Measurements from ENCODE around the gene ADD2. TPM values are rescaled to one million over a fixed set of nuclear protein-coding genes. Genes with fewer than 3 reads are reported as not detected.

ADD2 gene
- total RNA-seq, 4 donors from 2014 or later, result 0.42 to 2.4 (median 1.3) TPM

DNA sequence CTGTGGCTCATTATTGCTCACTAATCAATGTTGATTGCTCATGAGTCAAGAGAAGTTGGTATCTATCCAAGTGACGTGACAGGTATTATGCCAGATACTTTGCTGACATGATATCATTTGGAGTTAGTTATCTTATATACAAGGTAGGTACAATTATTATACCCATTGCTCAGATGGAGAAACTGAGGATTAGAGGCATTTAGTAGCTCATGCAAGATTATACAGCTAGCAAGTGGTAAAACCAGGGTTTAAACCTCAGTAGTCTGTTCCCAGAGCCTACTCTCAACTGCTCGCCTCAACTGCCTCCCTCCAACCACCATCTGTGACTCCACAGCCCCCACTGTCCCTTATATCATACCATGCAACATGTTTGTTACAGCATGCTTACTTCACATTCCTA is 16.3 kb upstream of the ADD2 start:
- Histone ChIP-seq H3K9me3 (no peaks in the 10 kb centered on the region), H3K36me3 (no peaks in the 10 kb centered on the region), H3K27me3 (peaks cover 0 to 38% (median 0%) of the 10 kb centered on the region in 4 donors), H3K4me1 (peaks cover 0 to 6% (median 0%) of the 10 kb centered on the region in 3 donors), H3K27ac (no peak overlapping the region), H3K4me3 (no peak overlapping the region)
- 64 to 79% methylated on average over 2 of the region's 2 CpGs for WGBS, 2 donors
- intact Hi-C loops (cut with DNase I), result no loop called here
- DNase-seq, result no peak
- no peak for TF ChIP-seq POLR2A (IDR thresholded peaks at IDR 0.05)
- TF ChIP-seq, protein P1, sequence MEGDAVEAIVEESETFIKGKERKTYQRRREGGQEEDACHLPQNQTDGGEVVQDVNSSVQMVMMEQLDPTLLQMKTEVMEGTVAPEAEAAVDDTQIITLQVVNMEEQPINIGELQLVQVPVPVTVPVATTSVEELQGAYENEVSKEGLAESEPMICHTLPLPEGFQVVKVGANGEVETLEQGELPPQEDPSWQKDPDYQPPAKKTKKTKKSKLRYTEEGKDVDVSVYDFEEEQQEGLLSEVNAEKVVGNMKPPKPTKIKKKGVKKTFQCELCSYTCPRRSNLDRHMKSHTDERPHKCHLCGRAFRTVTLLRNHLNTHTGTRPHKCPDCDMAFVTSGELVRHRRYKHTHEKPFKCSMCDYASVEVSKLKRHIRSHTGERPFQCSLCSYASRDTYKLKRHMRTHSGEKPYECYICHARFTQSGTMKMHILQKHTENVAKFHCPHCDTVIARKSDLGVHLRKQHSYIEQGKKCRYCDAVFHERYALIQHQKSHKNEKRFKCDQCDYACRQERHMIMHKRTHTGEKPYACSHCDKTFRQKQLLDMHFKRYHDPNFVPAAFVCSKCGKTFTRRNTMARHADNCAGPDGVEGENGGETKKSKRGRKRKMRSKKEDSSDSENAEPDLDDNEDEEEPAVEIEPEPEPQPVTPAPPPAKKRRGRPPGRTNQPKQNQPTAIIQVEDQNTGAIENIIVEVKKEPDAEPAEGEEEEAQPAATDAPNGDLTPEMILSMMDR (IDR thresholded peaks at IDR 0.05), result no peak

- intact Hi-C loops (cut with DNase I), result no loop called here
- 54 to 68% methylated on average over 8 of the region's 8 CpGs for WGBS, 2 donors
- H3K36me3 ChIP-seq, result no peaks in the 10 kb centered on the region
- H3K27me3 ChIP-seq, result peaks cover 0 to 25% (median 0%) of the 10 kb centered on the region in 4 donors
- no peak for TF ChIP-seq POLR2A (IDR thresholded peaks at IDR 0.05)
- TF ChIP-seq, protein P1 (IDR thresholded peaks at IDR 0.05), result no peak
- no peaks in the 10 kb centered on the region for H3K9me3 ChIP-seq
- H3K4me1 ChIP-seq, result peaks cover 0 to 5% (median 0%) of the 10 kb centered on the region in 3 donors
- no peak for DNase-seq
- H3K27ac ChIP-seq, result no peak overlapping the region
- H3K4me3 ChIP-seq, result no peak overlapping the region
These were observed 12.0 kb upstream of the ADD2 start for GRCh38 chr2:70779911-70780545.

DNA sequence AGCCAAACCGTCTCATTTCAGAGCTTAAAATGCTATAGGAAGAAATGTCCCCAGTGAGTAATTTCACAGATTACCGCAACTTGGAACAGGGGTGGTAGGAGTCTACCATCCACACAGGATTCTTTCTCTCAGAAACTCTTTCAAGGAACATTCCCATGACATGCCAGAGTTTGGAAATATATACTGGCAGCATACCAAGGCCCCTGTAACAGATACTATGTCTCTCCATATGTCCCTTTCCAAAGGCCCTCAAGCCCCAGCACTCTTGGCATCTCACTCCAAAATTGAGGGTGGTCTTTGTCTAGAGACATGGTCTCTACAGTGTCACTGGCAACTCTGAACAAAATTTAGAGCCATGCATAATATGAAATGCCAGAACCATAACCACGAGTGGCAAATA is 11.5 kb upstream of the ADD2 start:
- TF ChIP-seq POLR2A (IDR thresholded peaks at IDR 0.05), result no peak
- TF ChIP-seq, protein P1 (IDR thresholded peaks at IDR 0.05), result no peak
- Histone ChIP-seq H3K4me3 (no peak overlapping the region), H3K27ac (no peak overlapping the region), H3K9me3 (no peaks in the 10 kb centered on the region), H3K27me3 (peaks cover 0 to 30% (median 0%) of the 10 kb centered on the region in 4 donors), H3K36me3 (no peaks in the 10 kb centered on the region), H3K4me1 (peaks cover 0 to 5% (median 0%) of the 10 kb centered on the region in 3 donors)
- WGBS, 2 donors, result 82 to 86% methylated on average over 1 to 3 of the region's 3 CpGs
- intact Hi-C loops (cut with DNase I), result no loop called here
- no peak for DNase-seq

DNA sequence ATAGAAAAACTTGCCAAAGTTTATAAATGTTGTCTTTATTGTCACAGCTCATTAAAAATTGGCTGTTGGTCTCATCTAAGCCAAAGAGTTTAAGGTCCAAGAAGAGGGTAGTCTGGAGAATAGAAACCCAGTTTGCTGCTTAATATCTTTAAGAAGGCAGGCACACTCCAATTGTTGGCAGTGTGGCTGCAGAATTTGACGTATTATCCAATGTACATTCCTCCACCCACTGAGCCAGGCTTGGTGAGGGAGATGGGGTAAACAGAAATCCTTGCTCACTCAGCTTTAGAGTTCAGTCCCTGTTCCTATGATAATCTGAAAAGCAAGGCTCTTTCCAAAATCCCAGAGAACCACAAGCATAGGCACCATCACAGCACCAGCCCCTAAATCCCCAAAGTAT is 10.7 kb upstream of the ADD2 start:
- Histone ChIP-seq H3K9me3 (no peaks in the 10 kb centered on the region), H3K36me3 (no peaks in the 10 kb centered on the region), H3K27me3 (peaks cover 0 to 39% (median 0%) of the 10 kb centered on the region in 4 donors), H3K4me3 (no peak overlapping the region), H3K27ac (no peak overlapping the region), H3K4me1 (peaks cover 0 to 5% (median 0%) of the 10 kb centered on the region in 3 donors)
- no peak for DNase-seq
- 50 to 67% methylated on average over 1 of the region's 1 CpG for WGBS, 2 donors
- intact Hi-C loops (cut with DNase I), result no loop called here
- TF ChIP-seq, protein P1 (IDR thresholded peaks at IDR 0.05), result no peak
- TF ChIP-seq POLR2A (IDR thresholded peaks at IDR 0.05), result no peak

GRCh38 chr2:70777450-70777849 is 9.4 kb upstream of the ADD2 start:
- H3K27me3 ChIP-seq, result peaks cover 0 to 51% (median 0%) of the 10 kb centered on the region in 4 donors
- 15 to 21% methylated on average over 2 of the region's 2 CpGs for WGBS, 2 donors

More at GRCh38 chr2:70777450-70777849, 9.4 kb upstream of the ADD2 start:
- H3K4me1 ChIP-seq, result peaks cover 0 to 5% (median 0%) of the 10 kb centered on the region in 3 donors
- DNase-seq, result no peak
- TF ChIP-seq POLR2A (IDR thresholded peaks at IDR 0.05), result no peak
- TF ChIP-seq, protein P1 (IDR thresholded peaks at IDR 0.05), result no peak
- no peak overlapping the region for H3K27ac ChIP-seq
- no peaks in the 10 kb centered on the region for H3K9me3 ChIP-seq
- intact Hi-C loops (cut with DNase I), result no loop called here
- H3K36me3 ChIP-seq, result no peaks in the 10 kb centered on the region
- no peak overlapping the region for H3K4me3 ChIP-seq
